ENCODE data around the gene SDK2. TPM values are rescaled to one million over a fixed set of nuclear protein-coding genes. Genes with fewer than 3 reads are reported as not detected.

Gene SDK2
- total RNA-seq, 1 donor from 2014 or later, result 12.3 TPM

DNA sequence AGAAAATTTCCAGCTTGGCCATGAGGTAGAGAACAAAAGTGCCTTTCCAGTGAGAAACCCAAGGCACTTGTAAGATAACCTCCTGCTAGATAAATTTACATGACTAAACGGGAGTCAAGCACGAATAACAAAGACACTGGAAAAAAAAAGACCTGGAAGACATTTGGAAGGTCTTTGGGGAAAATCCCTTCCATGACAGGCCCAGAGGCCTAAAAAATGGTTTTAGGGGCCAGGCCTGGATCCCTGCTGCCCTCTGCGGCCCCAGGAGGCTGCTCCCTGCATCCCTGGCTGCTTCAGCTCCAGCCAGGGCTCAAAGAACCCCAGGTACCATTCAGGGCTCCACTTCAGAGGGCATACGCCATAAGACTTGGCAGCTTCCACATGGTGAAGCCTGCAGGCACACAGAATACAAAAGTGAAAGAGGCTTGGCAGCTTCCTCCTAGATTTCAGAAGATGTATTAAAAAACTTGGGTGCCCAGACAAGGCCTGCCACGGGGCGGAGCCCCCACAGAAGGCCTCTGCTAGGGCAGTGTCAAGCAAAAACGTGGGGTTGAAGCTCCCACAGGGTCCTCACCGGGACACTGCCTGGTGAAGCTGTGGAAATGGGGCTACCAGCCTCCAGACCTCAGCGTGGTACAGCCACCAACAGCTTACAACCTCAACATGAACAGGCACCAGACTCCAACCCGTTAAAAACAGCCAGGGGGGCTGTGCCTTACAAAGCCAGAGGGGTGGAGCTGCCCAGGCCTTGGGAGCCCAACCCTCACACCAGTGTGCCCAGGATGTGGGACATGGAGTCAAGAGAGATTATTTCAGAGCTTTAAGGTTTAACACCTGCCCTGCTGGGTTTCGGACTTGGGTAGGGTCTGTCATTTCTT, 77.1 kb downstream of the SDK2 start:
- Mint-ChIP-seq H3K4me1 (ENCODE audit: low read depth, unreplicated experiment) (peaks cover 7% of the 10 kb centered on the region), H3K9me3 (ENCODE audit: unreplicated experiment) (no peaks in the 10 kb centered on the region), H3K36me3 (ENCODE audit: unreplicated experiment) (no peaks in the 10 kb centered on the region), H3K4me3 (ENCODE audit: unreplicated experiment) (no peak overlapping the region), H3K27me3 (ENCODE audit: unreplicated experiment) (no peaks in the 10 kb centered on the region), H3K27ac (ENCODE audit: unreplicated experiment) (no peak overlapping the region)
- TF ChIP-seq CTCF (IDR thresholded peaks at IDR 0.05; ENCODE audit: partially characterized antibody, unreplicated experiment), result no peak
- no peak for DNase-seq

DNA sequence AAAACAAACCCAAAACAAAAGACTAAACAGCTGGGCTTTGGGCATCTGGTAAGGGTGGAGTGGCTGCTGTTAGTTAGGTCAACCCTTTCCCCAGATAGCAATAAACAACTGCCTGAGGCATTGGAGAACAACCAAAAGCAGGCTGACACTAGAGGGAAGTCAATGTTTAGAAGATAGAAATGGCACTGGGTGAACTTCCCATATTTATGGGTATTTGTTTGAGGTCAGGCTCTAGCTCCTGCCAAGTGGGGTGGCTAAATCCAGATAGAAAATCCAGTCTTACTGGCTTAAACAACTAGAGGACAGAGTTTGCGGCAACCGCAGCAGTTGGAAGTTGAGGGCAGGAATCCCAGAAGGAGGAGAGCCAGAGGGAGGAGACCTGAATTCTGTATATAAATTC, 79.4 kb downstream of the SDK2 start:
- no peak overlapping the region for H3K4me3 Mint-ChIP-seq (ENCODE audit: unreplicated experiment)
- H3K9me3 Mint-ChIP-seq (ENCODE audit: unreplicated experiment), result peaks cover 1% of the 10 kb centered on the region
- no peak for DNase-seq
- H3K27ac Mint-ChIP-seq (ENCODE audit: unreplicated experiment), result no peak overlapping the region
- no peaks in the 10 kb centered on the region for H3K36me3 Mint-ChIP-seq (ENCODE audit: unreplicated experiment)
- H3K4me1 Mint-ChIP-seq (ENCODE audit: low read depth, unreplicated experiment), result peaks cover 7% of the 10 kb centered on the region
- TF ChIP-seq CTCF (IDR thresholded peaks at IDR 0.05; ENCODE audit: partially characterized antibody, unreplicated experiment), result no peak
- H3K27me3 Mint-ChIP-seq (ENCODE audit: unreplicated experiment), result no peaks in the 10 kb centered on the region

DNA sequence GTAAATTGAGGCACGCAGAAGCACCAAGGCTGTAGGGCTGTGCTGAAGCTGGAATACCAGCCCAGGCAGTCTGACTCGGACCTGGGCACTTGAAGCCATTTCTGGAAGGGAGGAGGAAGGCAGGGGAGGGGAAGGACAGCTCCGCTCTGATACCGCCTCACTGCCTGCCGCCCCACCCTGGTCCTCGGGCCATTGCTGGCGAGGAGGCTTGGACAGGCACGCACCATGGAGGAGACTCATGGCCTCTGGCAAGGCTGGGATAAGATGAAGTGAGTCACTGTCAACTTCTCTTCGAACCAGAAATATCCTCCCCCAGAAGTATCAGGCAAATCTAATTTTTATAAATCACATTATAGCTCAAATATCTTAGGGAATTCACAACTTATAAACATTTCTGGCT, 81.3 kb downstream of the SDK2 start:
- no peak for TF ChIP-seq CTCF (IDR thresholded peaks at IDR 0.05; ENCODE audit: partially characterized antibody, unreplicated experiment)
- Mint-ChIP-seq H3K4me3 (ENCODE audit: unreplicated experiment) (no peak overlapping the region), H3K36me3 (ENCODE audit: unreplicated experiment) (no peaks in the 10 kb centered on the region), H3K27me3 (ENCODE audit: unreplicated experiment) (peaks cover under 1% of the 10 kb centered on the region), H3K4me1 (ENCODE audit: low read depth, unreplicated experiment) (peaks cover 5% of the 10 kb centered on the region), H3K27ac (ENCODE audit: unreplicated experiment) (no peak overlapping the region), H3K9me3 (ENCODE audit: unreplicated experiment) (peaks cover 1% of the 10 kb centered on the region)
- DNase-seq, result no peak

DNA sequence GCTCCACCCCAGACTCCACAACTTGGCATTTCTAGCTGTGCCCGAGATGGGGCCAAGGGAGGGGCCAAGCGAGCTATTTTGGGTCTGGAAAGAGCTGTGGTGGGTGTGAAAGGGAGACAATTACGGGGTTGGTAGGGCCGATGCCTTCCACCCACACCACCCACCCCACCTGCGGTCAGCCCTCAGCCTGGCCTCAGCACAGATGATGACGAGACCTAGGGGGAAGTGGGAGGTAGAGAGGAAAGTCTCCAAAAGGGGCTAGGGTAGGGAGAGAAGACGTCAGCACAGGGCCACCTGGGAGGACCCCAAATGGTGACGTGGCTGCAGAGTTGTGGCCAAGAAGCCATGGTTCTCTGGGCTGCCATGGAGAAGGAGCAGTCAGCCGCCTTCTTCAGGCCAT, 83.1 kb downstream of the SDK2 start:
- Mint-ChIP-seq H3K4me3 (ENCODE audit: unreplicated experiment) (no peak overlapping the region), H3K9me3 (ENCODE audit: unreplicated experiment) (peaks cover 1% of the 10 kb centered on the region), H3K36me3 (ENCODE audit: unreplicated experiment) (no peaks in the 10 kb centered on the region), H3K27me3 (ENCODE audit: unreplicated experiment) (peaks cover 2% of the 10 kb centered on the region), H3K4me1 (ENCODE audit: low read depth, unreplicated experiment) (peaks cover 3% of the 10 kb centered on the region), H3K27ac (ENCODE audit: unreplicated experiment) (no peak overlapping the region)
- no peak for TF ChIP-seq CTCF (IDR thresholded peaks at IDR 0.05; ENCODE audit: partially characterized antibody, unreplicated experiment)
- DNase-seq, result no peak

DNA sequence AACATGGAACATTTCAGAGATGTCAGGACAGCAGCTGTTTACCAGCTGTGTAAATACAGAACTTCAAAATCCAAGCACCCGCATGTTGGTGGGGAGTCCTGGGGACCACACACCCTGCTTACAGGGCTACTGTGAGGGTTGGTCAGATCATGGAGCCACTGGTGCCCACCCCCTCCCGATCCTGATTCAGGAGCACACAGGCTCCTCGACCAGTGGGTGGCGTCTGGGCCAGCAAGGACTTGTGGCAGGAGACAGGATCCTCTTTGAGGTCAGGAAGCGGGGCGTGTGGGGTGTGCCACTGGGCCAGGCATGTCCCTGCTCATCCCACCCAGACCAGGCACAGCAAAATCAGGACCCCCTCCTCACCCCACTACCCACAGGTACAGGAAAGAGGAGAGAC, 83.6 kb downstream of the SDK2 start:
- no peak for DNase-seq
- no peak for TF ChIP-seq CTCF (IDR thresholded peaks at IDR 0.05; ENCODE audit: partially characterized antibody, unreplicated experiment)
- peaks cover 1% of the 10 kb centered on the region for H3K9me3 Mint-ChIP-seq (ENCODE audit: unreplicated experiment)
- H3K4me3 Mint-ChIP-seq (ENCODE audit: unreplicated experiment), result no peak overlapping the region
- peaks cover 2% of the 10 kb centered on the region for H3K27me3 Mint-ChIP-seq (ENCODE audit: unreplicated experiment)
- H3K27ac Mint-ChIP-seq (ENCODE audit: unreplicated experiment), result no peak overlapping the region
- no peaks in the 10 kb centered on the region for H3K36me3 Mint-ChIP-seq (ENCODE audit: unreplicated experiment)
- peaks cover 8% of the 10 kb centered on the region for H3K4me1 Mint-ChIP-seq (ENCODE audit: low read depth, unreplicated experiment)

Measured in glutamatergic neuron (in vitro differentiated cells).